Memory B cell (primary cell): Measurements from ENCODE around the gene PEX5.
"Not testable (repeated sequence)": the region's sequence is repeated elsewhere in the genome, so short reads cannot be mapped to it uniquely, and the experiment has no call there.

Experiments used
- ATAC-seq: fragments of 150-1000 bp; cut with Tn5 transposase; 2 replicates; pipeline ENCODE4 v1.10.0; 2021; ENCODE audit warnings: low read depth, mild to moderate bottlenecking, moderate library complexity
- DNase-seq, 2 donors: peaks; one replicate each; pipeline ENCODE4 v3.0.0; 2022; ENCODE audit warnings: low spot score in 2 of 2
- H3K27ac Mint-ChIP-seq: one replicate; pipeline ENCODE4 v1.8.0; 2022; ENCODE audit warnings: mild to moderate bottlenecking, moderate library complexity, mixed read lengths
- H3K27me3 Mint-ChIP-seq: one replicate; pipeline ENCODE4 v1.8.0; 2022; ENCODE audit warnings: mixed read lengths
- H3K36me3 Mint-ChIP-seq: one replicate; pipeline ENCODE4 v1.8.0; 2022; ENCODE audit warnings: mild to moderate bottlenecking, mixed read lengths
- H3K4me1 Mint-ChIP-seq: one replicate; pipeline ENCODE4 v1.8.0; 2022; ENCODE audit warnings: mixed read lengths
- H3K4me3 Mint-ChIP-seq: one replicate; pipeline ENCODE4 v1.8.0; 2022; ENCODE audit warnings: mild to moderate bottlenecking, moderate library complexity, mixed read lengths
- H3K9me3 Mint-ChIP-seq: one replicate; pipeline ENCODE4 v1.8.0; 2022; ENCODE audit warnings: mixed read lengths

PEX5 gene

GRCh38 chr12:7212678-7213077 lies 23.2 kb downstream of the PEX5 start:
- Mint-ChIP-seq H3K4me3 (no peak overlapping the region), H3K27me3 (no peaks in the 10 kb centered on the region), H3K4me1 (no peaks in the 10 kb centered on the region), H3K36me3 (peaks cover 40% of the 10 kb centered on the region), H3K27ac (no peak overlapping the region), H3K9me3 (peaks cover 7% of the 10 kb centered on the region)
- ATAC-seq = no peak
- DNase-seq = no peak

- peaks cover 29% of the 10 kb centered on the region for H3K36me3 Mint-ChIP-seq
- not testable (repeated sequence) for H3K4me3 Mint-ChIP-seq, H3K9me3 Mint-ChIP-seq, DNase-seq, H3K27ac Mint-ChIP-seq, H3K4me1 Mint-ChIP-seq, ATAC-seq, H3K27me3 Mint-ChIP-seq
These were observed 24.3 kb downstream of the PEX5 start for GRCh38 chr12:7213745-7214144.

DNA sequence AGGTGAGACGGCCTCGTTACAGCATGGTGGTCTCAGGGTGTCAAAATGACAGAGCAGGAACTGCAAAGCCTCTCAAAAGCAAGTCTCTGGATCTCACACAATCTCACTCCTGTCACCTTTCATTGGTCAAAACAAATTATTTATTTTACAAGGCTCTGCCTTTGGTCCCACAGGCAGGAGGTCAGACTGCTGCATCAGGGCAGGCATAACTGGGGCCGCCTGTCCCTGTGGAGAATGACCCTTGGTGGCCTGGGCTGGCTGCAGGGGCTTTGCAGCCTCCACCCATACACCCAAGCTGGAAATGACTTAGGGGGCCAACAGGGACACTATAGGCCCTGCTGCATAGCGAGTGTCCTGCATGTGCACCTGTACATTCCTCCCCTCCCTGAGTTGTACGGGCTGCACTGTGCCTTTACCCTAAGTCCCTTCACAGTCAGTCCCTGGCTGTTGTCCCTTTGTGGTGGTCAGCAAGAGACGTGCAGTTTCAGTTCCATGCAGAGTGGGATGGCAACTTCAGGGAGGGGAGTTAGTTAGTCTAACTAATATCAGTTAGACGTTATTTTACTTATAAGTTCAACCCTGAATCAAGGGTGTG lies 28.1 kb downstream of the PEX5 start:
- Mint-ChIP-seq H3K9me3 (peaks cover 3% of the 10 kb centered on the region), H3K4me3 (no peak overlapping the region), H3K27me3 (no peaks in the 10 kb centered on the region), H3K36me3 (peaks cover 1% of the 10 kb centered on the region), H3K4me1 (no peaks in the 10 kb centered on the region), H3K27ac (no peak overlapping the region)
- DNase-seq = no peak
- no peak for ATAC-seq

- H3K4me1 Mint-ChIP-seq = no peaks in the 10 kb centered on the region
- DNase-seq = peak; percentile 60 to 66
- ATAC-seq = peak; percentile 53
- H3K36me3 Mint-ChIP-seq = no peaks in the 10 kb centered on the region
- no peak overlapping the region for H3K4me3 Mint-ChIP-seq
- H3K27ac Mint-ChIP-seq = no peak overlapping the region
- H3K9me3 Mint-ChIP-seq = peaks cover 3% of the 10 kb centered on the region
- H3K27me3 Mint-ChIP-seq = no peaks in the 10 kb centered on the region
These were observed 30.2 kb downstream of the PEX5 start for GRCh38 chr12:7219599-7220243.

DNA sequence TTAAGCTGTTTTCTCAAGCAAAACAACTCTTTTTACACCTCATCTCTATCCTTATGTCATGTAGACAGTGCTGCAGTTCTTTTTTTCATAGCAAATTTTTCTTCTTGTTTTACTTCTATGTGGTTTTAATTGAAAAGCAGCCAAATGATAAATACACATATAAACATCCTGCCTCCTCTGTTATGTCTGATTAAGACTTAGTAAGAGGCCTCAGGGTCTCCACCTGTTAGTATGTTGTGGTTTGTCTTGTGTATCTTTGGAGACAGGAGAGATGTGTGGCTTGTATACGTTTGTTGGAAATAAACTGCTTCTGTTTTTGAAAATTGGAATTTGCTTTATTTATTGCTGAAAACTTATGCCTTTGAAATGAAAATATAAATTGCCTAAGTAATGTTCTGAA lies 32.0 kb downstream of the PEX5 start:
- Mint-ChIP-seq H3K27ac (no peak overlapping the region), H3K9me3 (no peaks in the 10 kb centered on the region), H3K27me3 (no peaks in the 10 kb centered on the region), H3K36me3 (no peaks in the 10 kb centered on the region), H3K4me1 (no peaks in the 10 kb centered on the region), H3K4me3 (no peak overlapping the region)
- DNase-seq (no peak), ATAC-seq (no peak)

DNA sequence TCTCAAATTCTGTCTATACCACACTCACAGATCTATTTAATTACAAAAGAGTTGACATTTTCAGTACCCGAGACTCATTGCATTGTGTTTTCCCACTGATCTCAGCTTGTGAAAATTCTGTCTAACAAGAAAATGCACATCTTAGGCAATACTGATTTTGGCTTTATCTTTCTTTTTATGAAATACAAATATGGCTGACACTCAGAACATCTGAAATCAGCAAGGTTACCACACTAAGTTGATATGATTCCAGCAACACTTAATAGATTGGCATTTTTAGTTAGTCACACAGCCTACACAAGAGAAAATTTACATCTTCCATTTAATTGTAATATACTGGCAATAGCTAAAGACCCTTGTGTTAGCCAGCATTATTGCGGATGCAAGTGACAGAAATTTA lies 40.3 kb downstream of the PEX5 start:
- H3K4me3 Mint-ChIP-seq = no peak overlapping the region
- ATAC-seq = no peak
- DNase-seq = no peak

GRCh38 chr12:7241404-7242005 lies 52.0 kb downstream of the PEX5 start:
- no peak overlapping the region for H3K27ac Mint-ChIP-seq
- peaks cover 7% of the 10 kb centered on the region for H3K27me3 Mint-ChIP-seq
- ATAC-seq (no peak), DNase-seq (no peak)
- H3K4me3 Mint-ChIP-seq = no peak overlapping the region
- H3K36me3 Mint-ChIP-seq = no peaks in the 10 kb centered on the region
- H3K9me3 Mint-ChIP-seq = no peaks in the 10 kb centered on the region
- no peaks in the 10 kb centered on the region for H3K4me1 Mint-ChIP-seq

More for the DNA sequence above, 40.3 kb downstream of the PEX5 start:
- H3K9me3 Mint-ChIP-seq = peaks cover 2% of the 10 kb centered on the region
- peaks cover 16% of the 10 kb centered on the region for H3K27me3 Mint-ChIP-seq
- H3K27ac Mint-ChIP-seq = no peak overlapping the region
- H3K4me1 Mint-ChIP-seq = no peaks in the 10 kb centered on the region
- peaks cover 1% of the 10 kb centered on the region for H3K36me3 Mint-ChIP-seq

- ATAC-seq (no peak), DNase-seq (no peak)
- H3K36me3 Mint-ChIP-seq = no peaks in the 10 kb centered on the region
- no peak overlapping the region for H3K4me3 Mint-ChIP-seq
- H3K4me1 Mint-ChIP-seq = no peaks in the 10 kb centered on the region
- no peak overlapping the region for H3K27ac Mint-ChIP-seq
- H3K9me3 Mint-ChIP-seq = no peaks in the 10 kb centered on the region
- peaks cover 7% of the 10 kb centered on the region for H3K27me3 Mint-ChIP-seq
These were observed 53.0 kb downstream of the PEX5 start for GRCh38 chr12:7242176-7243101.

DNA sequence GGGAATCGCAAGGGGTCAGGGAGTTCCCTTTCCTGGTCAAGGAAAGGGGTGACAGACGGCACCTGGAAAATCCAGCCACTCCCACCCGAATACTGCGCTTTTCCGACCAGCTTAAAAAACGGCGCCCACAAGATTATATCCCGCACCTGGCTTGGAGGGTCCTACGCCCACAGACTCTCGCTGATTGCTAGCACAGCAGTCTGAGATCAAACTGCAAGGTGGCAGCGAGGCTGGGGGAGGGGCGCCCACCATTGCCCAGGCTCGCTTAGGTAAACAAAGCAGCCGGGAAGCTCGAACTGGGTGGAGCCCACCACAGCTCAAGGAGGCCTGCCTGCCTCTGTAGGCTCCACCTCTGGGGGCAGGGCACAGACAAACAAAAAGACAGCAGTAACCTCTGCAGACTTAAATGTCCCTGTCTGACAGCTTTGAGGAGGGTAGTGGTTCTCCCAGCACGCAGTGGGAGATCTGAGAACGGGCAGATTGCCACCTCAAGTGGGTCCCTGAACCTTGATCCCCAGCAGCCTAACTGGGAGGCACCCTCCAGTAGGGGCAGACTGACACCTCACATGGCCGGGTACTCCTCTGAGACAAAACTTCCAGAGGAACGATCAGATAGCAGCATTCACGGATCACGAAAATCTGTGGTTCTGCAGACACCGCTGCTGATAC lies 62.0 kb downstream of the PEX5 start:
- not testable (repeated sequence) for H3K27me3 Mint-ChIP-seq

DNA sequence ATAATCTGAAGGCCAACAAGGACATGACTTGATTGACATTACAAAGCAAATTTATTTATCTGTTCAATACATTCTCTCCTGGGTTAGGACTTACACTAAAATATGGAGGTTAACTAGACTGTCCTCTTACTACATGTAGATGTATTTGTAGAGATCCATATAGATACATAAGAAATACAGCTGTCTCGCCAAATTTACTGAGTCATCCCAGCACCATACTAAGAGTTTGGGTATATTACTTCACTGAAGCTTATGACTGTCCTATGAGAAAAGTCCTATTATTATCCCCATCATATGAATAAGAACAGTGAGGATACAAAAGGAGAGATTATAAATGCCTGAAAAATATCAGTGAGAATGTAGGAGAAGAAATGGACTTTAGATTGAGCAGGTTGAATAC lies 69.6 kb downstream of the PEX5 start:
- Mint-ChIP-seq H3K9me3 (no peaks in the 10 kb centered on the region), H3K36me3 (no peaks in the 10 kb centered on the region), H3K4me1 (no peaks in the 10 kb centered on the region), H3K27me3 (peaks cover 4% of the 10 kb centered on the region), H3K4me3 (no peak overlapping the region), H3K27ac (no peak overlapping the region)
- ATAC-seq (no peak), DNase-seq (no peak)

More for the DNA sequence above, 62.0 kb downstream of the PEX5 start:
- not testable (repeated sequence) for H3K4me1 Mint-ChIP-seq, H3K4me3 Mint-ChIP-seq, H3K36me3 Mint-ChIP-seq, ATAC-seq, H3K27ac Mint-ChIP-seq, H3K9me3 Mint-ChIP-seq, DNase-seq
